ENCODE measurements around the gene GNAO1.

The GNAO1 gene

DNA sequence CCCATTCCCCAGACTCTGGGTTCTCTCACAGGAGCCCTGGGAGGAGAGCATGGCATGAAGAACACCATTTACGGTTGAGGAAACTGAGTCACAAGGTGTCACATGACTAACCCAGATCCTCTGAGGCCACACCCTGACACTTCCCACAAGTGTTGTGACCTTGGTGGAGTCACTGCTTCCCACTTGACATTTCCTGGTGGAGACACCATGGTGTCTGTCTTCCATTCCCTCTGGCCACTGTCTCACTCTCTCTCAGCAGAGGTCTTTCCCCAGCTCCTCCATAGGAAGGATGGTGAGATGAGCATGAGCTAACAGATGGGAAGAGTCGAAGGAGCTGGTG, 116.2 kb downstream of the GNAO1 start:
- Histone ChIP-seq H3K4me3 (ENCODE audit: low read length) (no peak overlapping the region), H3K9ac (ENCODE audit: low read length) (no peak overlapping the region), H3K4me1 (ENCODE audit: control insufficient read depth, low read depth, low read length) (peaks cover 9% of the 10 kb centered on the region), H3K27me3 (ENCODE audit: control insufficient read depth, insufficient read depth, low read length) (no peaks in the 10 kb centered on the region), H3K27ac (ENCODE audit: low read length) (no peak overlapping the region), H3K9me3 (ENCODE audit: control insufficient read depth, low read depth, low read length) (no peaks in the 10 kb centered on the region), H3K36me3 (ENCODE audit: control insufficient read depth, low read depth, low read length) (no peaks in the 10 kb centered on the region)

- no peaks in the 10 kb centered on the region for H3K9me3 ChIP-seq (ENCODE audit: control insufficient read depth, low read depth, low read length)
- H3K27me3 ChIP-seq (ENCODE audit: control insufficient read depth, insufficient read depth, low read length) = no peaks in the 10 kb centered on the region
- no peak overlapping the region for H3K9ac ChIP-seq (ENCODE audit: low read length)
- H3K4me3 ChIP-seq (ENCODE audit: low read length) = no peak overlapping the region
- H3K36me3 ChIP-seq (ENCODE audit: control insufficient read depth, low read depth, low read length) = no peaks in the 10 kb centered on the region
- no peak overlapping the region for H3K27ac ChIP-seq (ENCODE audit: low read length)
- H3K4me1 ChIP-seq (ENCODE audit: control insufficient read depth, low read depth, low read length) = peaks cover 9% of the 10 kb centered on the region
These were observed 117.7 kb downstream of the GNAO1 start for GRCh38 chr16:56309008-56309407.

- H3K36me3 ChIP-seq (ENCODE audit: control insufficient read depth, low read depth, low read length) = no peaks in the 10 kb centered on the region
- H3K4me3 ChIP-seq (ENCODE audit: low read length) = no peak overlapping the region
- peaks cover 5% of the 10 kb centered on the region for H3K4me1 ChIP-seq (ENCODE audit: control insufficient read depth, low read depth, low read length)
- H3K27me3 ChIP-seq (ENCODE audit: control insufficient read depth, insufficient read depth, low read length) = no peaks in the 10 kb centered on the region
- H3K9me3 ChIP-seq (ENCODE audit: control insufficient read depth, low read depth, low read length) = no peaks in the 10 kb centered on the region
- H3K9ac ChIP-seq (ENCODE audit: low read length) = no peak overlapping the region
- H3K27ac ChIP-seq (ENCODE audit: low read length) = no peak overlapping the region
These were observed 119.4 kb downstream of the GNAO1 start for GRCh38 chr16:56310690-56311089.

DNA sequence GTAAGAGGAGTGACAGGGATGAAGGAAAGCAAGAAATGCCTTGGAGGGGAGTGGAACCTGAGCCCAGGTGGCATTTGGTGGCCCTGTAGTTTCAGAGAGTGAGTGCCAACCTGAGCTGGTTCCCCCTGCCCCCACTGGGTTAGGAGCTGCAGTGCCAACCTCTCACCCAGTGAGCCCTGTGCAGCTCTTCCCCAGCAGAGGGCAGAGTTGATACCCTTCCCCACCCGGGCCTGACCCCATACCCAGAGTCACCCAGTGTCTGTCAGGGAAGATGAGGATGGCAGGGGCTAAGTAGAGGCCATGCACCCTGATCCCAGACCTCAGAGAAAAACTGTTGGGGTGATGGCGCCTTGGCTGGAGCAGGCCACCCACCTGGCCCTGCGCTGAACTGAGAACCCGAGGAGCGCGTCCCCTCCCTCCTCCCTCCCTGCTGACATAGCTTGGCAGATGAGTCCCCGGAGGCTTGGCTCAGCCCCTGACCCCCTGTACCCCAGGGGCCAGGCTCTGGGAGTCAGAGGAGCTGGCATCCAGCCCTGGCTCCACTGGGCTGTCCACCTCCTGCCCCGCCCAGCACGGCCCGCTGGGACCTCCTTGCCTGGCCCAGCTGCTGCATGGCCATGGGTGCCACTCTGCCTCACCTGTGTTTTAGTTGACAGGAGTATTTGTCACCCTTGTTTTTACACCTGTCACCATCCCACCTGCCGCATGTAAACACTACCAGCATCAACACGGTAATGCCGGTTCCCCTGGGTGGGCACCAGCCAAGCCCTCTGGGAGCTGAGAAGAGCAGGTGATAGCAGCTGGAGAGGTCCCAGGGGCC, 120.1 kb downstream of the GNAO1 start:
- Histone ChIP-seq H3K36me3 (ENCODE audit: control insufficient read depth, low read depth, low read length) (no peaks in the 10 kb centered on the region), H3K27ac (ENCODE audit: low read length) (no peak overlapping the region), H3K9me3 (ENCODE audit: control insufficient read depth, low read depth, low read length) (no peaks in the 10 kb centered on the region), H3K4me1 (ENCODE audit: control insufficient read depth, low read depth, low read length) (no peaks in the 10 kb centered on the region), H3K9ac (ENCODE audit: low read length) (no peak overlapping the region), H3K4me3 (ENCODE audit: low read length) (no peak overlapping the region), H3K27me3 (ENCODE audit: control insufficient read depth, insufficient read depth, low read length) (no peaks in the 10 kb centered on the region)

DNA sequence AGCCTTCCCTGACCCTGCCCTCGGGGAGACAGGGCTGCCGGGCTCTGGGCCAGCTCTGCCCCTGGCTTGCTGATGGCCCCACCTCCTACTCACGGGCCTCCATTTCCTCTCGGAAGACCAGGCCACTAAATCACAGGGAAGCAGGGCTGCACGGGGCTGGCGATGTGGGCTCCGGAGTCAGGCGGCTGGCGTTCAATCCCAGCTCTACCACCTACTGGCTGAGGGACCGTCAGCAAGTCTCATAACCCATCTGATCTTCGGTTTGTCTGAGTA, 120.7 kb downstream of the GNAO1 start:
- Histone ChIP-seq H3K27ac (ENCODE audit: low read length) (no peak overlapping the region), H3K4me3 (ENCODE audit: low read length) (no peak overlapping the region), H3K9ac (ENCODE audit: low read length) (no peak overlapping the region), H3K4me1 (ENCODE audit: control insufficient read depth, low read depth, low read length) (no peaks in the 10 kb centered on the region), H3K36me3 (ENCODE audit: control insufficient read depth, low read depth, low read length) (no peaks in the 10 kb centered on the region), H3K9me3 (ENCODE audit: control insufficient read depth, low read depth, low read length) (no peaks in the 10 kb centered on the region), H3K27me3 (ENCODE audit: control insufficient read depth, insufficient read depth, low read length) (no peaks in the 10 kb centered on the region)

DNA sequence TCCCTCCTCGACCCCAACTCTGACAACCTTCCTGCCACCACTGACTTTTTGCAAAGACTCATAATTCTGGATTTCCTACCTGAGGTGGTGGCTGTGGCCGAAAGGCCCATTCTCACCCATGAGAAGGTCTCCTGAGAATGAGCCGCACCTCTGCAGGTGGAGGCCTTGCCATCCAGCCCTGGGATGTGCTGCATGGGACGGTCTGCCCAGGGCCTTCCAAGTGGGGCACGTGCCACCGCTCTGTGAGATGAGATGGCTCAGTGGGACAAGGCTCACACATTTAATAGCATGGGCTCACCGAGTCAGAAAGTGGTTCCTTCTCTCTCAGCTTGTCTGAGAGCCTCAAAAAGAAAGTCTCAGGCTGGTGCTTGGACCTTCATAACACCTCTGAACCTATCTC, 121.3 kb downstream of the GNAO1 start:
- Histone ChIP-seq H3K9ac (ENCODE audit: low read length) (no peak overlapping the region), H3K4me1 (ENCODE audit: control insufficient read depth, low read depth, low read length) (no peaks in the 10 kb centered on the region), H3K4me3 (ENCODE audit: low read length) (no peak overlapping the region), H3K27me3 (ENCODE audit: control insufficient read depth, insufficient read depth, low read length) (no peaks in the 10 kb centered on the region), H3K27ac (ENCODE audit: low read length) (no peak overlapping the region), H3K36me3 (ENCODE audit: control insufficient read depth, low read depth, low read length) (no peaks in the 10 kb centered on the region), H3K9me3 (ENCODE audit: control insufficient read depth, low read depth, low read length) (no peaks in the 10 kb centered on the region)

DNA sequence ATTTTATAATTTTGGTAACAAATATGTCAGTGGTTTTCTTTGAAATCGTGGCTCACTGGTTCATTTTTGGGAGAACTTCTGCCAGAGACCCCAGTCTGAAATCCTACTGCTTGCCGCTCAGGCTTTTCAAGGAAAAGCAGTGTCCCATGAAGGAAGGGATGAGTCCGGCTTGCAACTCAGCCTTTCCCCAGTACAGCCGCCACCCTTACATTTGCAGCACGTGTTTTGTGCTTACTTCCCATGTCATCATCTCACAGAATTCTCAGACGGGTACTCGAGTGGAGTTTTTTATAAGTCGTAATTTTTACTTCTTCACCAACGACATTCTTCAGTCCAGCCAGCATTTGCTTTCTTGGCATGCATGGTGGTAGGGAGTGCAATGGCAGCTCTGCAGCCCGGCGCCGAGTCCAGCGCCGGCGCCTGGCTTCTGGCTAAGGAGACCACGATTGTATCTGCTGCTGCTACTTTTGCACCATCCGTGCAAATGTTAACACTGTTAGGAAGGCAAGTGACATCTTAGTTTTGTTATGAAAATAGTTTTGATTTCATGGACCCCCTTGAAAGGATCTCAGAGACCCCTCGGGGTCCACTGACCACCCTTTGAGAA, 123.1 kb downstream of the GNAO1 start:
- H3K36me3 ChIP-seq (ENCODE audit: control insufficient read depth, low read depth, low read length) = no peaks in the 10 kb centered on the region
- H3K27me3 ChIP-seq (ENCODE audit: control insufficient read depth, insufficient read depth, low read length) = no peaks in the 10 kb centered on the region
- no peak overlapping the region for H3K27ac ChIP-seq (ENCODE audit: low read length)
- H3K4me1 ChIP-seq (ENCODE audit: control insufficient read depth, low read depth, low read length) = no peaks in the 10 kb centered on the region
- no peaks in the 10 kb centered on the region for H3K9me3 ChIP-seq (ENCODE audit: control insufficient read depth, low read depth, low read length)
- H3K4me3 ChIP-seq (ENCODE audit: low read length) = no peak overlapping the region
- H3K9ac ChIP-seq (ENCODE audit: low read length) = no peak overlapping the region

DNA sequence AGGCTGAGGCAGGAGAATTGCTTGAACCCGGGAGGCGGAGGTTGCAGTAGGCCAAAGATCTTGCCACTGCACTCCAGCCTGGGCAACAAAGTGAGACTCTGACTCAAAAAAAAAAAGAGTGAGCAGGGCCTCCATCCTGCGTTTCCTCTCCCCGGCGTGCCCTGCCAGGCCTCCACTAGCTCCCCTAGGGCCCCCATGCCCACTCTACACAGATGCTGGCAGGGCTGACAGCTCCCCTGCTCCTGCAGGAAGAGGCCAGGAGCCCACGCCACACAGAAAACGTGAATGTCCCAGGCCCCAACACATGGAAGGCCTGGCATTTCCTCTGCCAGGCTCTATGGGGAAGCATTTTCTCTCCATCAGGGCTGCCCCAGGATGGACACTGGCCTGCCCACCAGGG, 124.7 kb downstream of the GNAO1 start:
- no peaks in the 10 kb centered on the region for H3K27me3 ChIP-seq (ENCODE audit: control insufficient read depth, insufficient read depth, low read length)
- H3K4me1 ChIP-seq (ENCODE audit: control insufficient read depth, low read depth, low read length) = no peaks in the 10 kb centered on the region
- no peak overlapping the region for H3K27ac ChIP-seq (ENCODE audit: low read length)
- H3K9me3 ChIP-seq (ENCODE audit: control insufficient read depth, low read depth, low read length) = no peaks in the 10 kb centered on the region
- H3K36me3 ChIP-seq (ENCODE audit: control insufficient read depth, low read depth, low read length) = no peaks in the 10 kb centered on the region
- no peak overlapping the region for H3K4me3 ChIP-seq (ENCODE audit: low read length)
- H3K9ac ChIP-seq (ENCODE audit: low read length) = no peak overlapping the region

DNA sequence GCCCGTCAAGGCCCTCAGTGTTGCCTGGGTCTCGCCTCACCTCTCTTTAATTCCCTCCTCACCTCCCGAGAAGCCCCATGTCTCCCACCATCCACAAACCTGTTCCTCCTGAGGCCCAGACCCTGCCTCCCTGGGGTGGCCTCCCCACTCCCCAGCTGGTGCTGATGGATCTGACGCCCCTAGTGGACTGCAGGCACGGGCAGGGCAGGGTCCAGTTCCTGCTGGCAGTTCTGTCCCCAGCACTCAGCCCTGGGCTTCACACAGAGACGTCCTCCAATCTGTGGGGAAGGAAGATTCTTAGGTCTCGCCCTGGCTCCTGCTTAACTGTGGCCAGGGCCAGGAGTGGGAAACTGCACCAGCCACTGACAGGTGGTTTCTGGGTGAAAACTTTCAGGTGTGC, 125.3 kb downstream of the GNAO1 start:
- no peaks in the 10 kb centered on the region for H3K36me3 ChIP-seq (ENCODE audit: control insufficient read depth, low read depth, low read length)
- H3K27ac ChIP-seq (ENCODE audit: low read length) = no peak overlapping the region
- H3K9ac ChIP-seq (ENCODE audit: low read length) = no peak overlapping the region
- no peak overlapping the region for H3K4me3 ChIP-seq (ENCODE audit: low read length)
- H3K27me3 ChIP-seq (ENCODE audit: control insufficient read depth, insufficient read depth, low read length) = no peaks in the 10 kb centered on the region
- H3K9me3 ChIP-seq (ENCODE audit: control insufficient read depth, low read depth, low read length) = no peaks in the 10 kb centered on the region
- no peaks in the 10 kb centered on the region for H3K4me1 ChIP-seq (ENCODE audit: control insufficient read depth, low read depth, low read length)

GRCh38 chr16:56317998-56318826, 126.9 kb downstream of the GNAO1 start:
- H3K27ac ChIP-seq (ENCODE audit: low read length) = no peak overlapping the region
- no peaks in the 10 kb centered on the region for H3K4me1 ChIP-seq (ENCODE audit: control insufficient read depth, low read depth, low read length)
- H3K27me3 ChIP-seq (ENCODE audit: control insufficient read depth, insufficient read depth, low read length) = no peaks in the 10 kb centered on the region
- peak overlapping the region; percentile 48 for H3K4me3 ChIP-seq (ENCODE audit: low read length)
- H3K36me3 ChIP-seq (ENCODE audit: control insufficient read depth, low read depth, low read length) = no peaks in the 10 kb centered on the region
- H3K9ac ChIP-seq (ENCODE audit: low read length) = peak overlapping the region; percentile 35
- no peaks in the 10 kb centered on the region for H3K9me3 ChIP-seq (ENCODE audit: control insufficient read depth, low read depth, low read length)

DNA sequence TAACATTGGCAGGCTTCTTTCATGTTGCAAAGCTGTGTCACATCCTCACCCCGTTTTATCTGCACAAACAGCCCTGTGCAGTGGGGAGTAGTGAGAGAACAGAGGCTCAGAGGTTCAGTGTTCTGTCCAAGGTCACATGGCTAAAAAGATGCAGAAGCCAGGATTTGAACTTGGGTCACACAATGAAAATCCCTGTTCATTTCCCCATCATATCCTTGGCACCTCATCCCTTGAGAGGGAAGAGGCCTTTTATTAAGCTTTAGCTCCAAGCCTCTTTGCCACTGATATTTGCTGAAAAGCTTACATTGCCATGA, 127.5 kb downstream of the GNAO1 start:
- no peaks in the 10 kb centered on the region for H3K36me3 ChIP-seq (ENCODE audit: control insufficient read depth, low read depth, low read length)
- H3K27me3 ChIP-seq (ENCODE audit: control insufficient read depth, insufficient read depth, low read length) = no peaks in the 10 kb centered on the region
- no peaks in the 10 kb centered on the region for H3K9me3 ChIP-seq (ENCODE audit: control insufficient read depth, low read depth, low read length)
- H3K4me3 ChIP-seq (ENCODE audit: low read length) = no peak overlapping the region
- H3K9ac ChIP-seq (ENCODE audit: low read length) = no peak overlapping the region
- no peak overlapping the region for H3K27ac ChIP-seq (ENCODE audit: low read length)
- H3K4me1 ChIP-seq (ENCODE audit: control insufficient read depth, low read depth, low read length) = no peaks in the 10 kb centered on the region

DNA sequence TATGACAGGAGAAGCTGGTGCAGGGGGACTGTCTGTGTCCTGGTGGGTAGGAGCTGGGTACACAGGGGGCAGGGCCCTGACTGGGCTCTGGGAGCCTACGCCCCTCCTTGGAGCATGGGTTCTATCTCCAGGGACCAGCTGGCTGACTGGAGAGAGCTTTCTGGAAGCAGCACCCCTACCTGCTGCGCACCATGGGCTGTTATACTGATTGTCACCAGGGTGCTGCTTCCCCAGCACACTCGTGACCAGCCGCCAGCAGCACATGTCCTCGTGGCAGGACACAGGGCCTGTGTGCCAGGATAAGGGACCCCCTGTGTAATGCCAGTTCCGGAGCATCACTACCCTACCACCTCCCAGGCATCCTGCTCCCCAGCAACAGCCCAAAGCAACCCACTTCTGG, 128.1 kb downstream of the GNAO1 start:
- Histone ChIP-seq H3K9ac (ENCODE audit: low read length) (no peak overlapping the region), H3K27me3 (ENCODE audit: control insufficient read depth, insufficient read depth, low read length) (no peaks in the 10 kb centered on the region), H3K4me1 (ENCODE audit: control insufficient read depth, low read depth, low read length) (no peaks in the 10 kb centered on the region), H3K27ac (ENCODE audit: low read length) (no peak overlapping the region), H3K9me3 (ENCODE audit: control insufficient read depth, low read depth, low read length) (no peaks in the 10 kb centered on the region), H3K36me3 (ENCODE audit: control insufficient read depth, low read depth, low read length) (no peaks in the 10 kb centered on the region), H3K4me3 (ENCODE audit: low read length) (no peak overlapping the region)

Data from iPS-18a (cell line).